HG03025 (cell line): ENCODE results near the gene RNF34.

Experiments used
- ATAC-seq: cut with Tn5 transposase; IDR thresholded peaks from one replicate; pipeline ENCODE4 v1.9.1; 2021; ENCODE audit warnings: mild to moderate bottlenecking, moderate library complexity; ENCODE audit not compliant: unreplicated experiment, low FRiP score

The RNF34 gene

DNA sequence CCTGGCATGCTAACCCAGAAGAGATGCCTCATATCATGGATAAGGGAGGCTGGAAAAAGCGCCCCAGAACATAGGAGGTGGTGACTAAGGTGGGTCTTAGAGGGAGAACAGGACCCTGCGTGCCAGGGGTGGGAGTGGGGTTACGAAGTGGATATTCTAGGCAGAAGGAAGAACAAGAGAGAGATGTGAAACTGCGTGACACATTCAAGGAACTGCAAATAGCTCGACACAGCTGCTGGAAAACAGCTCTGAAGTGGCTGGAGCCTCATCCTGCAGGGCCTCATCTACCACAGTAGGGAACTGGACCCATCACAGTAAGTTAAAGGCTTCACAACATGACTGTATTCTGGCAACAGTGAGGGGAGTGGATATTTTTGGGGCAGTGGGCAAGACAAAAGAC lies 61.1 kb downstream of the RNF34 start:
- no peak for ATAC-seq

DNA sequence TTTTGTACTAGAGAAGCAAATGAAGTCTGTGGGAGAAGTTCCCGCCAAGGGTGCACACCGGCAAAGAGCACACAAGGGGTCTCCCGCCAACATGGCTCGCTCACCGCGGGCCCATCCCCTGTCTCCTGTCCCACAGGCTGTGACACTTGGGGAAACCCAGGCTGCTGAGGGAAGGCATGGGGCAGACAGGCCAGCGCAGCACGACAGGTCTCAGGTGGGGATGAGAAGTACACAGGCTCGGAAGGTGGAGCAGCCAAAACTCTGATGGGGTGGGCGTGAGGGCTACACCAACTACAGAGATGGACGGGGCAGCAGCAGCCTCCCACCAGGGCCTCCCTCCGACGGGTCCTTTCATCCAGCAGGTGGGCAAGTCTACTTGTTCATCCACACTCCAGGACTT lies 64.4 kb downstream of the RNF34 start:
- no peak for ATAC-seq

DNA sequence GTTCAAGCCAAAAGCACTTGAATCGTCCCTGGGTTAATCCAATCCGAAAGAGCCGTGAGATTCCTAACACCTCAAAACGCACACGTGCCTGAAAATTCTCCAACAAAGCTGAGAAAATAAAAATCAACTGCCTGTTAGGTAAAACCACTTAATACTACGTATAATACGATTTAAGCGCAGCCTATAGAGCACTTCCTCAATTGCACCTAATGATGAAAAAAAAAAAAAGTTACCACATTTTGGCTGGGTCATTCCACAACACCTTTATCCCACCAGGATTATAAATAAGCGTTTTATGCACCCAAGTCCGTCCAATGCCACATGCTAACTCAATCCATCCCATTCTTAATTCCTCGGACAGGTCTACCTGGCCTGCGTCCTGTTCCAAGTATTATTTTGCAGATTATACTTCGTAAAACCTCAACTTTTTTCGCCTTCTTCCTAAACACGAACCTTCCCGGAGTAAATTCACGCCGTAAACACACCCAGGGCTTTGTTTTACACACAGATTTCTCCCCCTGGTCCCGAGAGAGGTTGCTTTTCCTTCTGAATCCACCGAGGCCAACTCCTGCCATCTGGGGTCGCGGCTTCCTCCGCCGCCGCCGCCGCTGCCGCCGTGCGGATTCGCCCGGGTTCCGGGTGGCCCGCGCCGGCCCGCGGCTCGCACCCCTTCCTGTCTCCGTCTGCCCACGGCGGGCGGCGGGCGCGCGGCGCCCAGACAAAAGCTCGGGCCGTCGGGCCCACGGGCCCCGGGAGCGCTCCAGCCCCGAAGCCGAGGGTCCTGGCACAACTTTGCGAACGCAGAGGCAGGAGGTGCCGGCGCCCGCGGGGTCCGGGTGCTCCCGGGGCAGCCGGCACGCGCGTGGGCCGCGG lies 66.2 kb downstream of the RNF34 start:
- peak; percentile 26 for ATAC-seq

DNA sequence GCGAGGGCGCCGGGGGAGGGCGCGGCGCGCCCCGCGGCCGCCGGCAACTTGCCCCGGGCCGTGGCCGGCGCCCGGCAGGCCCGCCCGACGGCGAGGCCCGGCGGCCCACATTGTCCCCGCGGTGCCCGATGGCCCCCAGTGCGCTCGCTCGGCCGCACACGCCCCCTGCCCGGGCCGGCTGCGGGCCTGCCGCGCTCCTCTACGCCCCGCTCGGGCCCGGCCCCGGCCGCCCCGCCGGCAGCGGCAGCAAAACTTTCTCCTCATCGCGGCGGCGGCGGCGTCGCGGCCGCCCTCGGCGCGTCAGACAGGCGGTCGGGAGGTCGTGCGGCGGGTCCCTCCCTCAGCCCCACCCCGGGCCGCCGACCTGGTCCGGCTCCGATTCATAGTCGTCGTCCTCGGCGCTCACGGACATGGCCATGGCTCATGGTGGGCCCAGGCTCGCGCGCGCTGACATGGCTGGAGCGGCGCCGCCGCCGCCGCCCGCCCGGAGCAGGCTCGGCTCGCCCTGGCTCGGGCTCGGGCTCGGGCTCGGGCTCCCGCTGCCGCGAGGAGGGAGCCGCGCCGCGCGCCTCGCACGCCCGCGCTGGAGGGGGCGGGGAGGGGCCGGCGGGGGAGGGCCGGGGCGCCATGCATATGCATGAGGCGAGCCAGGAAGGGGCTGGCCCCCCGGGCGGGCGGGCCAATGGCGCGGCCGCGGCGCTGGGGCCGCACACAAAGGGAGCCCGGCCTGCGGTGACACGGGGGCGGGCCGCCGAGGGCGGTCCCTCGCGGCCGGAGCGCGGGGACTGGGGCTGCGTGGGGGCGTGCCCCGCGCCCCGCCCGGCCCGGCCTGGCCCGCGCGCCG lies 67.1 kb downstream of the RNF34 start:
- peak; percentile 85 for ATAC-seq

DNA sequence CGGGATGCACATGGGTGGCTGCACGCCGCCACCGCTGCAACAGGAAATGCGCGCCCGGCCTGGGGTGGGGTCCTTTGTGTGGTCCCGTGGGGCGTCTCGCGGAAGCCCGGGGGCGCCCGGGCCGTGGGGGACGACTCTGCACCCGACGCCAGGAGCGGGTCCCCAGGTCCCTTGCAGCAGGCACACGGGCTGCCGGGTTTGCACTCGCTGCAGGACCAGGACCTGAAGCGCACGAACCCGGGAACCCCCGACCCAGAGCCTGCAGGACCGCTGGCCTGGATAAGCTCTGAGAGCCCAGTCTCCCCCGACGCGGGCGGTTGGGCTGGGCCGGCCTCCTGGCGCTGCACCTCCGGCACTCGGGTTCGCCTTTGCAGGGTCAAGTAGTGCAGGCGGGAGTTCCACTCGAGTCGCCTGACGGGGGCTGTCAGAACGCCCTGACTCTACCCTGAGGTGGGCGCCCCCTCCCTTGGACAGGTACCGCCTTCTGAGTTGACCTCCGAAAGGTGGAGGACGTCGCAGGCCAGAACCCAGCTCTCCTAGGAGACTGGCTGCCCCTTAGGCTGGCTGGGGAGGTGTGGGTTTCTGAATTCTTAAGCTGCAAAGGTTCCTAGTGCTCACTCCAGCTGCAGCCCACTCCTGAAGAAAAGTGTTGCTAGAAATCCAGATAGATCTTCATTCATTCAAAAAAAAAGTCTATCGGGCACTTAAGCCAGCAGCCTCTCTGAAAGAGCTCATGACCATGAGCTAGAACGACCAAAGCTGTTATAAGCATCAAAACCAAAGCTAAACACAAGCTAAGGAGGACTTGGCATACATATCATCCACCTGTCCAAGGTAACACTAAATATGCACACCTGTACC lies 68.0 kb downstream of the RNF34 start:
- peak; percentile 9 for ATAC-seq

DNA sequence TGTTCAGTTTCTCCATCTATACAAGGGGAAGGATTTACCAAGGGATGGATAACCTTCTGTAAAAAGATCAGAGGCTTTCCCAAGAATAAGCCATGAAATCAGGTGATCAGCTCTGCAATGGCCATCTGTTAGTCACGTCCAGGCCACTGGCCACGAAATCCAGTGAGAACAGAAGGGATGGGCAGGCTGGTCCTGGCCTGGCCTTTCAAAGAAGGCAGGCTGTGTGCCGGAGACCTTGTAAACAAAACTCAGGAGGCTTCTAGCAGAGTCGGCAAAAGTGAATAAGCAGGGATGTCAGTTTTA lies 68.5 kb downstream of the RNF34 start:
- ATAC-seq: no peak

DNA sequence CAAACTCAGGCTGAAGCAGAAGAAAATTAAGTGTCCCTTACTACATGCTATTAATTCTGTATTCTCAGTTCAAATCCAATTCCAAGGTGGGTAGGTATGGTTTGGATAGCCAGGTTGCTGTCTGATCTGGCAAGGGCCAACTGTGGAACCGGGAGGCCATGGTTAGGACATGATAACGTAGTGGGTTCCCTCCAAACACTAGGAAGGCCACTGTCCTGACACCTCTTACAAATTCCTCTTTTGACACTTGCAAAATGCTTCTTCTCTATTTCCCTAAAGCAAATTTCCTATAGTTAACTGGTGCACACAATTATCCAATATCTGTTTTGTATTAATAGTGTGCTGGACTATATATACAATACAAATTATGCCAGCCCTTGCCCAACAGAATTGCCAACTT lies 70.8 kb downstream of the RNF34 start:
- ATAC-seq: no peak

DNA sequence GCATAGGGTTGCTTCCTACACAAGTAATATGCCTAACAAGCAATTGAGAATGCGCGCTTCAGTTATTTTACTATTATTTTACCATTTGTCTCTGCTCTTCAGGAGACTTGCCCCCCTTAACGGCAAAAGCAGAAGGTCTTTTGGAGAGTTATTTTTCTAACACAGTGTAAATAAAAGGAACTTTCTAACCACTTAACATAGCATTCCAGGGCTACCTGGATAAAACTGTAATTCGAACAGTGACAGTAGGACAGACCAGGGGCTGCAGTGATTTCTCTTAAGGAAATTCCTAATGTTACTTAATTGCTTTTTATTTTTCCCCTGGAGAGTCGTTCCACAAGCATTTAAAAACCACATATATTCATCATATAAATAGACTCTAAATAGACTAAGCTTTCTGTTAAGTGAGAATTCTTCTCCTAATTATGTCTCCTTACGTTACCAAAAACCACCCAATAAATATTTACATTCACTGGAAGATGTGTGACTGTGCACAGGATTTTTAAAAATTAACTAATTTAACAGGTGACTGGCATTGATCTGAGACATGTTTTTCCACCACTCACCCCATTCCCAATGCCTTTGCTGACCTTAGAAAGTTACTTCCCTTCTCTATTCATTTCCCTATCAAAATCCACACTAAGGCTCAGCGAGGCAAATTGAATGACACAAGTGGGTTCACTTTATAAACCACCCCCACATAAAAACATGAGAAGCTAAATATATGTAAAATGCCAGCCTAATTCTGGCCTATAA lies 72.4 kb downstream of the RNF34 start:
- ATAC-seq: no peak
